Right lobe of liver (tissue), 4 donors: Measurements from ENCODE around the gene RAP1A.

Source experiments
- CTCF ChIP-seq, 4 donors: fragments of 200-600 bp in 3 of 4; fragments of 450-650 bp in 1 of 4; IDR thresholded peaks; one replicate each; pipeline versions ENCODE4 v1.5.1 to v1.8.0; 2016 to 2022; ENCODE audit warnings: antibody characterized with exemption in 4 of 4, mild to moderate bottlenecking in 2 of 4
- POLR2A ChIP-seq: fragments of 450-650 bp; IDR thresholded peaks from one replicate; pipeline ENCODE4 v1.6.1; 2017; ENCODE audit warnings: antibody characterized with exemption, mild to moderate bottlenecking
- donor health status: DM: no; HTN: no; CAD: no.
- donor health status: DM: no; HTN: no; CAD: no.
- donor health status: DM: no; HTN: yes; CAD: no.

GRCh38 chr1:111742938-111743549 is 123.5 kb downstream of the RAP1A start:
- TF ChIP-seq POLR2A (no peak), CTCF (IDR thresholded peaks at IDR 0.05) (no peak)
